ENCODE results near the gene ZNF646.
"Not testable (repeated sequence)": the region's sequence is repeated elsewhere in the genome, so short reads cannot be mapped to it uniquely, and the experiment has no call there.

The ZNF646 gene

DNA sequence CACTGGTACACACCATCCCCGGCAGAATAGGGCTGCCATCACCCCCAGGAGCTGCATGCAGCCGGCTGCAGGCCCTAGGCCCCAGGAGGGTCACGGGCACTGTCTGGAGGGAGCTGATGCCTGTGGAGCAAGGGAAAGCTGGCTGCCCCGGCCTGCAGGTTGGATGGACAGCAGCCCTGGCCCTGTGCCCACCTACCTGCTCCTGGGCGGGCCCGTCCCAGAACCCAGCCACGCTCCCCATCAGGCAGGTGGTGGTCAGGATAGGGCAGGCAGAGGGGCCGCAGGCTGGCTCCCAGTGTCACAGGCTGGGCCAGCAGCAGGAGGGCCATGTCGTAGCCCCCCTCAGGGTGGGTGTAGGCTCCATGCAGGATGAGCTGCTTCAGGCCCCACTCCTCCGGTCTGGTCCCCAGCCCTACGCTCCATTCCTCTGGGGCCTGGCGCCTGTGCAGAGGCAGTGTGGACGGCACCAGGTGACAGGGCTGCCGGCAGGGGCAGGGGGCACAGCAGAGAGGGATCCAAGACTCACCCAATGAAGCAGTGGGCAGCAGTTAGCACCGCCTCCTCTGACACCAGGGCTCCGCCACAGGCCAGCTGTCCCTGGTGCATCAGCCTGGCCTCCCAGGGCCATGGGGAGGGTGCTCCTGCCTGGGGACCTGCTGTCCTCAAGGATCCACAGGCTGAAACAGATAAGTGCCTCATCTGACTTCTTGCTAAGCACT lies 10.5 kb downstream of the ZNF646 start:
- DNase-seq (ENCODE audit: low read depth in 2 of 3, low spot score in 1 of 3): no peak

DNA sequence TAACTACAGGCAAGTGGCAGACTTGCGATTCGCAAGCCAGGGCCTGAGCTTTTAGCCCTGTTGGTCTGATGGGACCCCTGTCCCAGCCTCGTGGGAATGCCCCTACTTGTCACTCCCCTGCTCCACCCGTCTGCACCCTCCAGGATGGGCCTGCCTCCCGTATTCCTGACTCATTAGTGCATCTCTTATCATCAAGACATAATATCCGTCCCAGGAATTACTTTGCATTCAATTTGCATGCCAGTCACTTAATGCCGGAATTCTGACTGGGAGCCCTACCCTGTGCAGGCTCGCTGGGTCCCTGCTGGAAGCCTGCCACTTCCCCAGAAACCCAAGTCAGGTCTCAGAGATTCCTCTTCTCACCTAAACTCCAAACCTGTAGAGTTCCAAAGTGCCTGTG lies 11.2 kb downstream of the ZNF646 start:
- DNase-seq (ENCODE audit: low read depth in 2 of 3, low spot score in 1 of 3): no peak

DNA sequence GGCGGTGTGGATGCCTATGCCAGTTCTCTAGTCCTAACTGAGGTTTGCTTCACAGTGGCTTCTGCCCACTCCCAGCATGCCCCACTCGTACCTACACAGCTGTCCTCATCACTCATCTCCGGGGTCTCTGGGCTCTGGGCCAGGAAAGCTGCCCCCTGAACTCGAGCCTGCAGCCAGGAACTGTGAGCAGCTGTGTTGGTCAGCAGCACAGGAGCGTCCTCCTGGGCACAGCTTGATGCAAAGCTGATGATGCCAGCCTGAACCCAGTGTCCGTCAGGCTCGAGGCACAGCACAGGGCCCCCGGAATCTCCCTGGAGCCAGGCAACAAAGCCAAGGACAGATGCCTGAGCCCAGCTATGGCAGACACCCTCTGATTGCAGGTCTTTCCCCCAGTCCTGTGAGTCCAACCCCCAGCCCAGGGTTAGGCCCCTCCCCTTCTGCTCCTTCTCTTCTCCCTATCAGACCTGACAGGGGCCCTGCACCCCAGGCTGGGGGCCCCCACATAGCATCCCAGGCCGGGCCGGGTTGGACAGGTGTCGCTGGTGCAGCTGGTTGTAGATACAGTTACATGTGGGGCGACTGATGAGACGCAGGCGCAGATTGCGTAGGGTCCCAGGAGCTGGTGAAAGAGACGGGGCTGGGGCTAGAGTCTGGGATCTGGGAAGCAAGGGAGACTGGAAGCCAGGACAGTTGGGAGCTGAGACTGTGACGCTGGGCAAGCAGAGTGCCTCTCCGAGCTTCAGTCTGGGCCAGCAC lies 11.8 kb downstream of the ZNF646 start:
- no peak for DNase-seq (ENCODE audit: low read depth in 2 of 3, low spot score in 1 of 3)

DNA sequence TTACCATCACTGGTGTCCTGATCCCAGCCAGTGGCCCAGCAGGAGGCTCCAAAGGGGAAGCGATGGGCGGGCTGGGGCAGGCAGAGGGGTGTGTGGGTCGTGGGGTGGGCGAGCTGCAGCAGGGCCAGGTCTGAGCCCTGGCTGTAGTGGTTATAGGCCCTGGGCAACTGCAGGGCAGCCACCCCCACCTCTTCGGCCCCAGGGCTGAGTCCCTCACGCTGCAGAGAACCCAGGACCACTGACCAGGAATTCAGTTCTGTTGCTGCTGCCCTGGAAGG lies 12.3 kb downstream of the ZNF646 start:
- DNase-seq (ENCODE audit: low read depth in 2 of 3, low spot score in 1 of 3): no peak

DNA sequence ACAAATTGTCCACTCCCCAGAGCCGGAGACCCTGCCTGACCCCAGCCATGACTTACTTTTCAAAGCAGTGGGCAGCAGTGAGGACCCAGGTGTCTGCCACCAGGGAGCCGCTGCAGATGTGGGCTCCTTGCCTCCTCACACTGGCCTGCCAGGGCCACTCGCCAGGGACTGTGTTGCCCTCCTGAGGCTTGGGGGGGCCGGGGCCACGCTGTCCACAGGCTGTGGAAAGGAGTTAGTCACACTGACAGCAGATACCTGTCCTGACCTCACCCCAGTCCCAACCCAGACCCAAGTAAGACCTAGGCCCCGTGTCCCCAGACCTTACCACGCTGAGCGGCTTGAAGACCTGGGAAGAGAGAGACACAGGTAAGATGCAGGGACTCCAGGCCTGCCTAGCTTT lies 13.3 kb downstream of the ZNF646 start:
- no peak for DNase-seq (ENCODE audit: low read depth in 2 of 3, low spot score in 1 of 3)

DNA sequence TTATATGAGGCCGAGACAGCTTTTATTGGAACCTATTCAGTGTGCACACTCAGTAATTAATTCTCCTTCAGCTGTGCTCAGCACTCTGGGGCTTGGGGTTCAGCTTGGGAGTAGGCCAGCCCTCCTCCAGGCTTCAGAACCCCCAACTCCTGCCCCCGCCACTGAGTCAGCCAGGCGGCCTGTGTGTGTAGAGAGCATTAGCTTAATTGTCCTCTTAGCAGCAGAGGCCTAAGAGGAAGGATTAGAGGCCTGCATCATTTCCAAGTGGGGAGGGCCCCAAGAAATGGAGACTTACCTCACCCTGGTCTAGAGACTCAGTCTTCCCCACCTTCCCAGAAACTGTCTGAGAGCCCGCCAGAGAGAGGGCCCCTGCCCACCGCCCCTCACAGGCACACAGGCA lies 13.7 kb downstream of the ZNF646 start:
- no peak for DNase-seq (ENCODE audit: low read depth in 2 of 3, low spot score in 1 of 3)

DNA sequence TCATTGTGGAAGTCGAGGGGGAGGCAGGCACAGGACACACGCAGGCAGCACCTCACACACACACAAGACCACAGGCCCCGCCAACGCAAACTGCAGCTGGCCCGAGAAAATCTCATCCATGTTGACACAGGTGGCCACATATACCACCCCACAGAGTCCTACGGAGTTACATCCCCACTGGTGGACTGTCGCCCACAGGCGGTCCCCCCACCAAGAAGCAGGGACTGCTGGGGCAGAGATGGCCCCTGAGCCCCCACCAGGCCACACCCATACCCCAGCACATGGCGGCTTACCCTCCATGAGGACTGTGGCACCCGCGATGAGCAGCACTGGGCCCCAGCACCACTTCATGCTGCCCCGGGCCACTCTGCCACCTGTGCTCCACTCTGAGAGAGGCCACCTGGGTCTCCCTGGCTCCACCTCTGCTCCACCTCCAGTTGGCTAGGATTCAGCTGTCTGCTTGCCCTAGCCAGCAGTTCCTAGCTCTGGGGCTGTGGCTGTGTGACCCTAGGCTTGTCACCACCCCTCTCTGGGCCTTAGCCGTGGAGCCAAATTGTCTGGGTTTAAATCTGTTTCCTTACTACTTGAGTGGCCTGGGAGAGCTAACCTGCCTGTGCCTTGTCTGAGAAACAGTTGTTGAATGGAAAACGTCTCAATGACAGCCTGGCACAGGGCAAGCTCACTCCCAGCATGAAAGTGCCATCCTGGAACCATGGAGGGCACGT lies 14.4 kb downstream of the ZNF646 start, which contains the start of gene PRSS53:
PRSS53 (minus strand) TSS at position 485 of the 725 bp plus-strand sequence; CDS start at position 351, 134 bp downstream.
- DNase-seq (ENCODE audit: low read depth in 2 of 3, low spot score in 1 of 3): no peak

DNA sequence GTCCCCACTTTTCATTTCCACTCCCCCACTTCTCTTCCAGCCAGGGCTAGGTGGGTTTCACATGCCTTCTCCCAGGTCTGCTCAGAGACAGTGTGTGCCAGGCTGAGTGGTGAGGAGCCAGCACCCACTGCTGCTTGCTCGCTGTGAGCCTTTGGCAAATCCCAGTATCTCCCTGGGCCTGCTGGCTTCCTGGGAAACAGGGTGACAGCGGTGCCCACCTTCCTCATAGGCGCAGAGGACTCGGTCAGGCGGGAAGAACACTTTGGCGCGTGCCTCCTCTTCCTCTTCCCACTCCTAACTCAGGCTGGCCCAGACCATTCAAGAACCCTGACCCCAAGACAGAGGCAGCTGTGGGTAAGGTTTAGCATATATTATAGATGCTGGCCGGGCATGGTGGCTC lies 15.0 kb downstream of the ZNF646 start:
- no peak for DNase-seq (ENCODE audit: low read depth in 2 of 3, low spot score in 1 of 3)

DNA sequence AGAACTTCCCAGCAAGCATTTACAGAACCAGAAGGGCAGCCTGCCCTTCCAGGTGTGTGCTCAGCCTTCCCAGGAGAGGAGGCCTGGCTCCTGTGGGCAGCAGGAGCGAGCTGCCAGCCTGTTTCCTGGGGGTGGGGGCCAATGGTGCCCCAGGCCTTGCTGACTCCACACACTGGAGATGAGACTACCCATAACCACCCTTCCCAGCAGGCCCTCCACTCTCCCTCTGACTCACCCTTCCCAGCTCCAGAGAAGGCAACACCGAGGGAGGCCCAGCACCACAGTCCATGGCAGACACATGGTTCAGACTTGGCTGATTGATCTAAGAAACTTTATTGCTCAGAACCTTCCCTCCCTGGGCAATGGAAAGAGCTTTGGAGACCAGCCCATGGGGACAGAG lies 16.3 kb downstream of the ZNF646 start:
- no peak for DNase-seq (ENCODE audit: low read depth in 2 of 3, low spot score in 1 of 3)

DNA sequence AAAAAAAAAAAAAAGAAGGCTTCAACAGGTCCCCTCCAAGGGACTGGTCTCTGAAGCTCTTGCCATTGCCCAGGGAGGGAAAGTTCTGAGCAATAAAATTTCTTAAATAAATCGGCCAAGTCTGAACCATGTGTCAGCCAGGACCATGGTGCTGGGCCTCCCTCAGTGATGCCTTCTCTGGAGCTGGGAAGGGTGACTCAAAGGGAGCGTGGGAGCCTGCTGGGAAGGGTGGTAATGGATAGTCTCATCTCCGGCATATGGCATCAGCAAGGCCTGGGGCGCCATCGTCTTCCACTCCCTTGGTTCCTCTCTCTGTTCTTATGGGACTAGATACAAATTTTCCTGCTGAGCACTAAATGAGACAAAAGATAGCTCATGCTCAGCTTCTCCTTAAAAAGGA lies 18.1 kb downstream of the ZNF646 start:
- DNase-seq (ENCODE audit: low read depth in 2 of 3, low spot score in 1 of 3): no peak

DNA sequence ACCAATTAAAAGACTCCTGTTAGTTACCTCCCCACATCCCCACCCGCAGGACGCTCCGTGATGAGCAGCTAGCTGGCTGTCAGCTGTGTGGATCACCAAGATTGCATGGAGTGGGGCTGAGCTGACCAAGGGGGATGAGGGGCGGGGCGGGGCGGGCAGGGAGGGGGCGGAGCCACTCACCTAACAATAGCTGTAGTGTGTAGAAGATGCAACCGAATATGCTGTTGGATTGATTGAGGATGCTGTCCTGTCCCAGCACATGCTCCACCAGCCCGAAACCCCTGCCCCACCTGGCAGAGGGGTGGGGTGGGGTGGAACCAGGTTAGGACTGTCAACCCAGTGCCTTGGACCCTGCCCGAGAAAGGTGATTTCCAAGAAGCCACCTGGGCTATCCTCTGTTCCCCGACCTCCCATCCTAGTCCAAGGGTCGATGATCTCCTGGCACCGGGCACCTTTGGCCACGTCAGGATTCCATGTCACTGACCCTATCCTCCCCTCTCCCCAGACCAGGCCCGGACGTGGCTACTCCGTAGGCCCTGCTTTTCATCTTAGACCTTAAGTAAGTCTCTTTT lies 19.0 kb downstream of the ZNF646 start:
- DNase-seq (ENCODE audit: low read depth in 2 of 3, low spot score in 1 of 3): no peak

DNA sequence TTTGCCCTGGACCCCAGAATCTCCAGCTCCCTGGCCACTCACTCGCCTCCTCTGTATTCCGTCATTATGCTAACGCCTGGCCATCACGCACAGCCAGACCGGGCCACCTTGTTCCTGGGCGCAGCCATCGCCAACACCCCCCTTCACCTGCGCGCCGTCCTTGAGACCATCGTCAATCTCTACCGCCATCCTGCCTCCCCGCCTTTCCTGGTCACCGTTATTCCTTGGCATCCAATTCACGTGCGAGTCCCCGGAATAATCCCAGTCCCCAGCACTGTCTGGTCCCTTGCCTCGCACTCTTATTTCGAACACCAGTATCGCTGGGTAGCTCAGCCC lies 19.8 kb downstream of the ZNF646 start:
- DNase-seq (ENCODE audit: low read depth in 2 of 3, low spot score in 1 of 3): no peak

DNA sequence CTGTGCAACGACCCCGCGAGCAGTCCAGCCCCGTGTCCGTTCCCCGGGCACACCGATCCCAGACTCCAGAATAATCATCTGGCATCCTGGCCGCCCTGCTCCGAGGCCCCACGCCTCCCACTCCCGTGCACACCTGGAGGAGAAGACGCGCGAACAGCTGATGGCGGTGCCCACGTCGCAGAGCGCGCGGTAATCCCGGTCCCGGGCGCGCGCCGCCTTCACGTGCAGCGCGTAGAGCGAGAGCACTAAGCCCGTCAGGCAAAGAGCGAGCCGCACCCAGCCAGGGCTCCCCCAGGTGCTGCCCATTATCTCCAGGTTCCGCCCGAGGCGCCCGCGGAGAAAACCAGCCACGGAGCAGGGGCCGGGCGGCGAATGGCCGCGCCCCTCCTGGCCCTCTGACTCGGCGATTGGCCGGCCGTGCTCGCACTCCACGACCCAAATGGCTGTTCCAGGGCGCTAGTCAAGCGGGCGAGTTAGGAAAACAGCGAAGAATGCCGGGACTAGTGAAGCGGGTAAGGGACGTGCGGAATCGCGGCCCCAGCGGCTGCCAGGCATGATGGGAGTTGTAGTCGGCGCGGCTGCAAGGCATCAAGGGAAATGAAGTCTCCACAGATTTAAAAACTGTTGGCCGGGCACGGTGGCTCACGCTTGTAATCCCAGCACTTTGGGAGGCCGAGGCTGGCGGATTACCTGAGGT lies 20.4 kb downstream of the ZNF646 start, which contains the start of gene VKORC1:
VKORC1 (minus strand) TSS at position 374 of the 697 bp plus-strand sequence; CDS start at position 306, 68 bp downstream.
- DNase-seq (ENCODE audit: low read depth in 2 of 3, low spot score in 1 of 3): peak; percentile 83 to 89 (median 88)

DNA sequence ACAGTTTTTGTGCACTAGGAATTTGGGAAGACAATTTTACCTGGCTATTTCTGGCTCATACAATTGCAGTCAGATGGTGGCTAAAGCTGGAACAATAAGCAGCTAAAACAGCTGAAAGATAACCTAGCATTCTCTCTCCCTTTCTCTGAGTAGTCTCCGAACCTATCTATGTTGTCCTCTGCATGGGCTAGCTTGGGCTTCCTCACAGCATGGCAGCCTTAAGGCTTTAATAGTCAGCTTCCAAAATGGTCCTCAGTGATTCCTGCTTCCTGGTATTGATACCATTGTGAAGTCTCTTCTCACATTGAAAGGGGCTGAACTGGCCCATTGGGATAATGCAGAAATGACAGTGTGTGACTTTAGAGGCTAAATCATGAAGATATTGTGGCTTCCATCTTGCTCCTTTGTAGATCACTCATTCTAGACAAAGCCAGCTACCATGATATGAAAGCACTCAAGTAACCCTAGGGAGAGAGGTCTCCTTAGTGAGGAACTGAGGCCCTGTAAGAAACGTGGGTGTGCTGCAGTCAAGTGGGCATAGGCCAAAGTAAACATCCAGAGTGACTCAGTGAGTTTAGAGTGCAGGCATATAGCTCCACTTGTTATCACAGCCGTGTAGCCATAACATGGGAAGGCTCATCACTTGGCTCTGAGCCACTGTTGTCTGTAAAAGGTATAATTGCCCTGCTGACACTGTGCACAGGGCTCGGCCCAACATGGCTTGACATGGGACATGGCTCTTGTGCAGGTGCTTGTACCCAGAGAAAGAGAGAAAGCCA lies 25.8 kb downstream of the ZNF646 start:
- DNase-seq (ENCODE audit: low read depth in 2 of 3, low spot score in 1 of 3): no peak

DNA sequence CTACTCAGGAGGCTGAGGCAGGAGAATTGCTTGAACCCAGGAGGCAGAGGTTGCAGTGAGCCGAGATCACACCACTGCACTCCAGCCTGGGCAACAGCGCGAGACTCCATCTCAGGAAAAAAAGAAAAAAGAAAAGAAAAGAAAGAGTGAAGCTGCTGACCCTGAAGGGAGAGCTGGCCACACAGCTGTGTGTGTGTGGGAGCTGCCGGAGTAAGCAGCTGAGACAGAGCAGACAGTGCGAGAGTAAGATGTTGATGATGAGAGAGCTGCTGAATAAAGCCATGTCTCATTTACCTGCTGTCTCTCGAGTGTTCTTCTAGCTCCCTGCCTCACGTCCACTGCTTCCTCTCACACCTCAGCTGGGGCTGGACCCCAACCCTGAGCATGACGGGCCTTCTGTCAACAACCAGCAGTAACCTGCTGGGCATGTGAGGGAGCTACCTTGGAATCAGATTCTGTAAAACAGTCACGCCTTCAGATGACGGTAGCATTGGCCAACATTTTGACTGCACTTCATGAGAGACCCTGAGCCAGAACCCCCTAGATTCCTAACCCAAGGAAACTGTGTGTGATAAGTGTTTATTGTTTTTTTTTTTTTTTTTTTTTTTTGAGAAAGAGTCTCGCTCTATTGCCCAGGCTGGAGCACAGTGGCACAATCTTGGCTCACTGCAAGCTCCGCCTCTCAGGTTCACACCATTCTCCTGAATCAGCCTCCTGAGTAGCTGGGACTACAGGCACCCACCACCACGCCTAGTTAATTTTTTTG lies 26.8 kb downstream of the ZNF646 start:
- DNase-seq (ENCODE audit: low read depth in 2 of 3, low spot score in 1 of 3): not testable (repeated sequence)

DNA sequence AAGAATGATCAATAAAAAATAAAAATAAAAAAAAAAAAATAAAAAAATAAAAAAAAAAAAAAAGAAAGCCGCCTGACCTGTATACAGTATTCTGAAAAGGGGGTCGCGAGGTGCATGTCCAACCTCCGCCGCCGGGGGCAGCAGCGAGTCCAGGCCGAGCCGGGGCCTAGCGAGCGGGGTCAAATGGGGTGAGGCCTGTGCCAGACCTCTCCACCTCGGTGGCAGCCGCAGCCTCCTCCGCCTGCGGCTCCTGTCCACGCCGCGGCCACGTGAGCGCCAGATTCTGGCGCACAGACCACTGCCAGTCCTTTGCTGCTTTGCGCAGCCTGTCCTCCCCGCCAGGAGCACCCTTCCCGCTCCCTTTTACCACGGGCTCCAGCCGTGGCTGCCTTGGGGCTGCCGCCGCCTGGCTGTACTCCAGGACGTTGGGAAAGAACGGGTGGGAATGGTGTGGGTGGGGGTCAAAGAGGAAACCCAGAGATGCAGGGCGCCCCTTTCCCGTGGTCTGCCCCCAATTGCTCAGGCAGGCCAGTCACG lies 31.5 kb downstream of the ZNF646 start:
- DNase-seq (ENCODE audit: low read depth in 2 of 3, low spot score in 1 of 3): peak; percentile 71 to 91 (median 75)

DNA sequence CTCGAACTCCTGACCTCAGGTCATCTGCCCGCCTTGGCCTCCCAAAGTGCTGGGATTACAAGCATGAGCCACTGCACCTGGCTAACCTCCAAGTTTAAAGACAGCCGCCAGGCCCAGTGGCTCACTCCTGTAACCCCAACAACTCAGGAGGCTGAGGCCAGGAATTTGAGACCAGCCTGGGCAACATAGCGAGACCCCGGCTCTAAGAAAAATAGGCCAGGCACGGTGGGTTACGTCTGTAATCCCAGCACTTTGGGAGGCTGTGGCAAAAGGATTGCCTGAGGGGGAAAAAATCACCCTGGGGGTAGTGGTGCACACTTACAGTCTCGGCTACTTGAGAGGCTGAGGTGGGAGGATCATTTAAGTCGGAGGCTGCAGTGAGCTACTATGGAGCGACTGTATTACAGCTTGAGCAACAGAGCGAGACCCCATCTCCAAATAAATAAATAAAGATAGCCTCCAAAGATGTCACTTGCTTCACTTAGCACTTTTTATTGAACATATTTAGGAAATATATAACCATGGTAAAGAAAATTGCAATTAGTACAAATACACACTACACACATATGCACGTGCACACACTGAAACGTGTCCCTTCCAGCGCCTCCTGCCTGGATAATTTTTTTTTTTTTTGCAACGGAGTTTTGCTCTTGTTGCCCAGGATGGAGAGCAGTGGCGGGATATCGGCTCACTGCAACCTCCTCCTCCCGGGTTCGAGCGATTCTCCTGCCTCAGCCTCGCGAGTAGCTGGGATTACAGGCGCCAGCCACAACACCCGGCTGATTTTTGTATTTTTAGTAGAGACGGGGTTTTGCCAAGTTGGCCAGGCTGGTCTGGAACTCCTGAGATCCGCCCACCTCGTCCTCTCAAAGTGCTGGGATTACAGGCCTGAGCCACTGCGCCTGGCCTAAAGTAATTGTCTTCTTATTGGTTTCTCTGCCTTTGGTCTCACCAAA lies 32.6 kb downstream of the ZNF646 start:
- no peak for DNase-seq (ENCODE audit: low read depth in 2 of 3, low spot score in 1 of 3)

DNA sequence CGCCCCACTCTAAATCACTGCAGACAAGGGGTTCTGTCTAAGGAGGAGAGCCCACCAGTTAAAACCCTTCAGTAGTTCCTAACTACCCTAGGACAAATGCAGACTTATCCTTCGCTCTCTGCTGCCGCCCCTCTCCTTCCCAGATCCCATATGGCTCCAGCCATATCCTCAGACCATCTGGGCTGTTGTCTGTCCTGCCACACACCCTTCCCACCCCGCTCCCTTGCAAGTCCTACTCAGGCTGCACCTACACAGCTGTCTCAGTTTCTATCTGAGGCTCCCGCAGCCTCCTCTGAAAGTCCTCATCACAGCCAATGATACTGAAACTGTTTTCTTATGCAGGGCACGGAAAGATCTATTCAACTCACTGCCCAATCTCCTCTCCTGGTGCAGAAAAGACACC lies 33.2 kb downstream of the ZNF646 start:
- DNase-seq (ENCODE audit: low read depth in 2 of 3, low spot score in 1 of 3): peak; percentile 30 to 56 (median 42)
